ENCODE results near the gene MLX. TPM values are rescaled to one million over a fixed set of nuclear protein-coding genes. Genes with fewer than 3 reads are reported as not detected.
"Not testable (repeated sequence)": the region's sequence is repeated elsewhere in the genome, so short reads cannot be mapped to it uniquely, and the experiment has no call there.

Gene MLX
- total RNA-seq, 1 donor from 2014 or later = 75.4 TPM

DNA sequence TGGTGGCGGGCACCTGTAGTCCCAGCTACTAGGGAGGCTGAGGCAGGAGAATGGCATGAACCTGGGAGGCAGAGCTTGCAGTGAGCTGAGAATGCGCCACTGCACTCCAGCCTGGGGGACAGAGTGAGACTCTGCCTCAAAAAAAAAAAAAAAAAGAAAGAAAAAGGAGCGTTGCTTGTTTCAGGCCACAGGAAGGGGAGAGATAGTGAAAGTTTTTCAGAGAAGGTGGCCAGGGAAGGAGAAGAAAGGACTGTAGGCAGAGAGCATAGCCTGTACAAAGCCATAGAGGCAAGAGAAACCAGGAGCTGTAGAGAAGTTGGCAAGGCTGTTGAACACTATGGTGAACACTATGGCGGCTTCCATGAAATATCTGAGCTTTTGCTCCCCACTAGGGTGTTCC lies 26.3 kb upstream of the MLX start:
- Mint-ChIP-seq H3K4me1 (ENCODE audit: low read depth) (peaks cover 27% of the 10 kb centered on the region), H3K4me3 (peak overlapping the region; percentile 15)
- intact Hi-C loops (cut with micrococcal nuclease); DNase-seq (ENCODE audit: low spot score); H3K27me3 Mint-ChIP-seq (ENCODE audit: insufficient read depth); H3K9me3 Mint-ChIP-seq; H3K36me3 Mint-ChIP-seq (ENCODE audit: low read depth); H3K27ac Mint-ChIP-seq: not testable (repeated sequence)

DNA sequence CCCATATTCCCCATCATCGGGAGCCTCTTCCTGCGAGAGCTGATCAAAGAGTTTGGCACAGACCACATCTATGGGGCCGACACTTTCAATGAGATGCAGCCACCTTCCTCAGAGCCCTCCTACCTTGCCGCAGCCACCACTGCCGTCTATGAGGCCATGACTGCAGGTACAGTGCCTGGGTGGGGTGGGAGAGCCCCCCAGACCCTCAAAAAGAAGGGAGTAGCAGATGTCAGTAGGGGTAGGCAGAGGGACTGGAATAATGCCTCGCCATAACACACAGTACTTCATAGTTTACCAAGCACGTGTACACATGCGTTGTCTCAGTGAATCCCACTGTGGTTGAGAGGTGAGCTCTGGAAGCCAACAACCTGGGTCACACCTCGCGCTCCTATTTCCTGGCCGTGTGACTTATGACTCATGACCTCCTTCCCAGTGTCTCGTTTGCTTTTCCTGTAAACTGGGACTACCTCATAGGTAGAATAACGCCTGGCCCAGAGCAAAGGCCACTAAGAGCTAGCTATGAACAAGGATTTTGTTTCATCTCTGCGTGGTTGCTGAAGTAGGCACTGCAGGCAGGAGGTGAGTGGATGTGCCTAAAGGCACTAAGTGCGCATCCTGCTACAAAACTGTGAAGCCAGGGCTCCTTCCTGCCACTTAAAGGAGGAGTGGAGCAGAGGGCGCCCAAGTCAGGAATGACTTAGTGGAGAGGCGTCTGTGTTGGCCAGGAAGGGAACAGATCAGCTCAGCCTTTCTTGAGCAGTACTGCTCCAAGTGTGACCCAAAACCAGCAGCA lies 25.7 kb upstream of the MLX start:
- Mint-ChIP-seq H3K9me3 (no peaks in the 10 kb centered on the region), H3K27ac (peak overlapping the region; percentile 57), H3K27me3 (ENCODE audit: insufficient read depth) (no peaks in the 10 kb centered on the region), H3K4me3 (peak overlapping the region; percentile 59), H3K36me3 (ENCODE audit: low read depth) (peaks cover 7% of the 10 kb centered on the region), H3K4me1 (ENCODE audit: low read depth) (peaks cover 24% of the 10 kb centered on the region)
- intact Hi-C loops (cut with micrococcal nuclease) = no loop called here
- DNase-seq (ENCODE audit: low spot score) = no peak

- no peak for DNase-seq (ENCODE audit: low spot score)
- intact Hi-C loops (cut with micrococcal nuclease) = no loop called here
- peaks cover 5% of the 10 kb centered on the region for H3K36me3 Mint-ChIP-seq (ENCODE audit: low read depth)
- H3K4me1 Mint-ChIP-seq (ENCODE audit: low read depth) = peaks cover 13% of the 10 kb centered on the region
- H3K27ac Mint-ChIP-seq = no peak overlapping the region
- no peaks in the 10 kb centered on the region for H3K27me3 Mint-ChIP-seq (ENCODE audit: insufficient read depth)
- no peaks in the 10 kb centered on the region for H3K9me3 Mint-ChIP-seq
- H3K4me3 Mint-ChIP-seq = no peak overlapping the region
Observed at GRCh38 chr17:42543190-42544079, 23.5 kb upstream of the MLX start.

GRCh38 chr17:42544874-42545283 lies 22.0 kb upstream of the MLX start:
- Mint-ChIP-seq H3K27me3 (ENCODE audit: insufficient read depth) (no peaks in the 10 kb centered on the region), H3K4me3 (no peak overlapping the region), H3K4me1 (ENCODE audit: low read depth) (peaks cover 21% of the 10 kb centered on the region), H3K9me3 (no peaks in the 10 kb centered on the region), H3K36me3 (ENCODE audit: low read depth) (peaks cover 5% of the 10 kb centered on the region), H3K27ac (no peak overlapping the region)
- intact Hi-C loops (cut with micrococcal nuclease) = no loop called here
- DNase-seq (ENCODE audit: low spot score) = no peak

GRCh38 chr17:42545755-42546505 lies 21.0 kb upstream of the MLX start:
- peaks cover 16% of the 10 kb centered on the region for H3K4me1 Mint-ChIP-seq (ENCODE audit: low read depth)
- H3K4me3 Mint-ChIP-seq; DNase-seq (ENCODE audit: low spot score); intact Hi-C loops (cut with micrococcal nuclease); H3K9me3 Mint-ChIP-seq; H3K27ac Mint-ChIP-seq; H3K36me3 Mint-ChIP-seq (ENCODE audit: low read depth); H3K27me3 Mint-ChIP-seq (ENCODE audit: insufficient read depth): not testable (repeated sequence)

DNA sequence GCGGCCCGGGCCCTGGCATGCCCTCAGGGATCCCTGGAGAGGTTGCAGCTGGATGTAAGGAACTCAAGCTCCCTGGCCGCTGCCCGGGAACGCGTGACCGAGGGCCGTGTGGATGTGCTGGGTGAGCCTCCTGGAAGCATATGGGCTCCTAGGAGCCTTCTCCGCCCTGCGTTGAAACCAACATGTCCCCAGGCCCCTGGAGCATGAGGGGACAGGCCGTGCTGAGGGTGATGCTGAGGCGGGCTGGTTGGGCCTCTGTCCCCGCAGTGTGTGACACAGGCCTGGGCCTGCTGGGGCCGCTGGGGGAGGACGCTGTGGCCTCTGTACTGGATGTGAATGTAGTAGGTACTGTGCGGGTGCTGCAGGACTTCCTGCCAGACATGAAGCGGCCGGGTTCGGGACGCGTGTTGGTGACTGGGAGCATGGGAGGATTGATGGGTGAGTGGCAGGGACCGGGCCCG lies 19.9 kb upstream of the MLX start:
- H3K27me3 Mint-ChIP-seq (ENCODE audit: insufficient read depth) = no peaks in the 10 kb centered on the region
- H3K4me3 Mint-ChIP-seq = no peak overlapping the region
- peaks cover 6% of the 10 kb centered on the region for H3K36me3 Mint-ChIP-seq (ENCODE audit: low read depth)
- no peaks in the 10 kb centered on the region for H3K9me3 Mint-ChIP-seq
- intact Hi-C loops (cut with micrococcal nuclease) = no loop called here
- no peak overlapping the region for H3K27ac Mint-ChIP-seq
- H3K4me1 Mint-ChIP-seq (ENCODE audit: low read depth) = peaks cover 8% of the 10 kb centered on the region
- DNase-seq (ENCODE audit: low spot score) = no peak

DNA sequence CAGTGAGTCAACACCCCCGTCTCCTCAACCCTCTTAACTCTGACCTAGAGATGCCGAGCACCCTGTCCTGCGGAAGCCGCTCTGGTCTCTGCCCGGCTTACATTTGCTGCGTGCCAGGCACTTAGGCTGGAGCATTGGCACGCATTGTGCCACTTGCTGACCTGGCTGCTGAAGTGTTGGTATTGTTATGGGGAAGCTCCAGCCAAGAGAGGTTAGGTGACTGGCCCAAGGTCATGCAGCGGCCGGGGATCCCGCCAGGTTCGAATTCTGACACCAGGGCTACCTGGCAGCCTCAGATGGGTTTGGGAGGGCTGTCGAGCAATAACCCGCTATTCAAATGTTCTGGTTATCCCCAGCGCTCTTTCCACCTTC lies 19.2 kb upstream of the MLX start:
- peaks cover 8% of the 10 kb centered on the region for H3K4me1 Mint-ChIP-seq (ENCODE audit: low read depth)
- intact Hi-C loops (cut with micrococcal nuclease) = no loop called here
- no peak for DNase-seq (ENCODE audit: low spot score)
- H3K4me3 Mint-ChIP-seq = no peak overlapping the region
- H3K27me3 Mint-ChIP-seq (ENCODE audit: insufficient read depth) = no peaks in the 10 kb centered on the region
- peaks cover 6% of the 10 kb centered on the region for H3K36me3 Mint-ChIP-seq (ENCODE audit: low read depth)
- H3K9me3 Mint-ChIP-seq = no peaks in the 10 kb centered on the region
- H3K27ac Mint-ChIP-seq = no peak overlapping the region

GRCh38 chr17:42548070-42548837 lies 18.6 kb upstream of the MLX start:
- peaks cover 8% of the 10 kb centered on the region for H3K4me1 Mint-ChIP-seq (ENCODE audit: low read depth)
- H3K36me3 Mint-ChIP-seq (ENCODE audit: low read depth) = peaks cover 4% of the 10 kb centered on the region
- no peaks in the 10 kb centered on the region for H3K9me3 Mint-ChIP-seq
- peak; percentile 69 for DNase-seq (ENCODE audit: low spot score)
- intact Hi-C loops (cut with micrococcal nuclease) = no loop called here
- H3K27me3 Mint-ChIP-seq (ENCODE audit: insufficient read depth) = no peaks in the 10 kb centered on the region
- no peak overlapping the region for H3K27ac Mint-ChIP-seq
- peak overlapping the region; percentile 19 for H3K4me3 Mint-ChIP-seq

DNA sequence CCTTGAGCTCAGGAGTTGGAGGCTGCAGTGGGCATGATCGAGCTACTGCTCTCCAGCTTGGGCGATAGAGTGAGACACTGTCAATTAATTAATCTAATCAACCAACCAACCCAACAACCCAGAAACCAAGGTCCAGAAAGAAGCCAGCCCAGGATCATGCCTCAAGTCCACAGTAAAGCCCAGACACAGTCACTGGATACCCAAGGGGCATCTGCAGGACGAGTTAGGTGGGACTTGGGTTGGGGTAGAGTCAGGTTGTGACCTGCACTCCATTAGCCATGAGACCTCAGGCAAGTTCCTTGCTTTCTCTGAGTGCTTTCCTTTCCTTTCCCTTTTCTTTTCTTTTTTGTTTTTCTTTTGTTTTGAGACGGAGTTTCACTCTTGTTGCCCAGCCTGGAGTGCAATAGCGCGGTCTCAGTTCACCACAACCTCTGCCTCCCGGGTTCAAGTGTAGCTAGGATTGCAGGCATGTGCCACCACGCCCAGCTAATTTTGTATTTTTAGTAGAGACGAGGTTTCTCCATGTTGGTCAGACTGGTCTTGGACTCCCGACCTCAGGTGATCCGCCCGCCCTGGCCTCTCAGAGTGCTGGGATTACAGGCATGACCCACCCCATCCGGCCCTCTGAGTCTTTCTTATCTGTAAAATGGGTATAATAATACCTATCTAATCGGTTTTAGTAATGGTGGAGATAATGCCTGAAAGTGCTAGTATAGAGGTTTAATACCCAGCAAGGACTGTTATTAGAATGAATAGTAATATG lies 17.7 kb upstream of the MLX start:
- Mint-ChIP-seq H3K4me1 (ENCODE audit: low read depth) (peaks cover 8% of the 10 kb centered on the region), H3K27me3 (ENCODE audit: insufficient read depth) (no peaks in the 10 kb centered on the region), H3K9me3 (no peaks in the 10 kb centered on the region), H3K27ac (no peak overlapping the region), H3K36me3 (ENCODE audit: low read depth) (peaks cover 4% of the 10 kb centered on the region), H3K4me3 (peak overlapping the region; percentile 53)
- no peak for DNase-seq (ENCODE audit: low spot score)
- intact Hi-C loops (cut with micrococcal nuclease) = no loop called here

GRCh38 chr17:42552736-42553135 lies 14.2 kb upstream of the MLX start, which contains the start of gene HSD17B1:
Gene HSD17B1 (plus strand): TSS chr17:42552923. CDS start chr17:42552934, 11 bp downstream.
- H3K4me3 Mint-ChIP-seq = peak within 1 kb of the TSS; percentile 94
- H3K27me3 Mint-ChIP-seq (ENCODE audit: insufficient read depth); DNase-seq (ENCODE audit: low spot score); H3K36me3 Mint-ChIP-seq (ENCODE audit: low read depth); H3K9me3 Mint-ChIP-seq; intact Hi-C loops (cut with micrococcal nuclease): not testable (repeated sequence)
- peak within 1 kb of the TSS; percentile 95 for H3K27ac Mint-ChIP-seq
- peaks cover 14% of the 10 kb centered on the region for H3K4me1 Mint-ChIP-seq (ENCODE audit: low read depth)

GRCh38 chr17:42553161-42553818 lies 13.6 kb upstream of the MLX start:
- peaks cover 1% of the 10 kb centered on the region for H3K36me3 Mint-ChIP-seq (ENCODE audit: low read depth)
- no peaks in the 10 kb centered on the region for H3K9me3 Mint-ChIP-seq
- no peaks in the 10 kb centered on the region for H3K27me3 Mint-ChIP-seq (ENCODE audit: insufficient read depth)
- H3K4me3 Mint-ChIP-seq = peak overlapping the region; percentile 94
- intact Hi-C loops (cut with micrococcal nuclease) = no loop called here
- DNase-seq (ENCODE audit: low spot score) = no peak
- peak overlapping the region; percentile 95 for H3K27ac Mint-ChIP-seq
- peaks cover 14% of the 10 kb centered on the region for H3K4me1 Mint-ChIP-seq (ENCODE audit: low read depth)

Measured in activated T-helper 1 cell treated with anti-CD3 and anti-CD28 coated beads, Interleukin-12 subunit alpha, Interleukin-12 subunit beta, Interleukin-2, Interleukin-4 antibody, amounts not matched to agents 30 ng/mL and 10 ng/mL and 1 ng/mL, durations not matched to agents 14 hours and 24 hours and 36 hours (primary cell).